Activated T-helper 1 cell treated with anti-CD3 and anti-CD28 coated beads, Interleukin-12 subunit alpha, Interleukin-12 subunit beta, Interleukin-2, Interleukin-4 antibody, amounts not matched to agents 30 ng/mL and 10 ng/mL and 1 ng/mL, durations not matched to agents 14 hours and 24 hours and 36 hours (primary cell): ENCODE results near the gene RPL12. TPM values are rescaled to one million over a fixed set of nuclear protein-coding genes. Genes with fewer than 3 reads are reported as not detected.

ENCODE experiments used
- DNase-seq: peaks from one replicate; pipeline ENCODE4 v3.0.0; 2021; ENCODE audit warnings: low spot score
- H3K27ac Mint-ChIP-seq: one replicate; pipeline ENCODE4 v1.8.0; 2021; ENCODE audit warnings: mild to moderate bottlenecking, mixed read lengths
- H3K27me3 Mint-ChIP-seq: one replicate; pipeline ENCODE4 v1.8.0; 2022; ENCODE audit warnings: mild to moderate bottlenecking, moderate library complexity, mixed read lengths; ENCODE audit not compliant: insufficient read depth
- H3K36me3 Mint-ChIP-seq: one replicate; pipeline ENCODE4 v1.8.0; 2021; ENCODE audit warnings: low read depth, mixed read lengths
- H3K4me1 Mint-ChIP-seq: one replicate; pipeline ENCODE4 v1.8.0; 2021; ENCODE audit warnings: low read depth, mixed read lengths
- H3K4me3 Mint-ChIP-seq: one replicate; pipeline ENCODE4 v1.8.0; 2021; ENCODE audit warnings: mild to moderate bottlenecking, moderate library complexity, mixed read lengths
- H3K9me3 Mint-ChIP-seq: one replicate; pipeline ENCODE4 v1.8.0; 2021; ENCODE audit warnings: mixed read lengths
- intact Hi-C: fragments of 100-400 bp; cut with micrococcal nuclease; formaldehyde crosslinking; loops from one replicate; pipeline ENCODE4 v1.15.1; 2024
- total RNA-seq: library from RNA; stranded (reverse); gene quantifications from 2 replicates; pipeline ENCODE4 v1.2.3, GENCODE V29; 2022

RPL12 gene
- total RNA-seq, 1 donor from 2014 or later = 1,162 TPM

DNA sequence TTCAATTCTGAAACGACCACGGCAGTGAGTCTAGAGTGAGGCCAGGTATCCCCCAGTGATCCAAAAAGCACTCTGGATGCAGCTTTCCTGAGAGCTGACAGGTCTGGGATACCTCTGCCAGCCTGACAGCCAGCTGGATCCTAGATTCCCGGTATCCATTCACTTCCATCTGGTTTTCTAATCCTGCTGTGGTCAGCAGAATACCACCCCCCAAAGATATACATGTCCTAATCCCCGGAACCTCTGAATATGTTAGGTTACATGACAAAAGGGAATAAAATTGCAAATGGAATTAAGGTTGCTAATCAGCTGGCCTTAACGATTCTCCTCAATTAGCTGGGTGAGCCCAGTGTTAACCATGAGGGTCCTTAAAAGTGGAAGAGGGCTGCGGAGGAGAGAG lies 28.4 kb downstream of the RPL12 start:
- Mint-ChIP-seq H3K36me3 (peaks cover 20% of the 10 kb centered on the region), H3K27me3 (peaks cover 3% of the 10 kb centered on the region), H3K27ac (peak overlapping the region; percentile 97), H3K4me3 (peak overlapping the region; percentile 99), H3K9me3 (no peaks in the 10 kb centered on the region), H3K4me1 (peaks cover 47% of the 10 kb centered on the region)
- intact Hi-C loops = loop anchor here (10.0 kb wide), 3 partner anchors 108 to 438 kb away; partner anchors contain the start of gene SH2D3C
- DNase-seq = no peak

DNA sequence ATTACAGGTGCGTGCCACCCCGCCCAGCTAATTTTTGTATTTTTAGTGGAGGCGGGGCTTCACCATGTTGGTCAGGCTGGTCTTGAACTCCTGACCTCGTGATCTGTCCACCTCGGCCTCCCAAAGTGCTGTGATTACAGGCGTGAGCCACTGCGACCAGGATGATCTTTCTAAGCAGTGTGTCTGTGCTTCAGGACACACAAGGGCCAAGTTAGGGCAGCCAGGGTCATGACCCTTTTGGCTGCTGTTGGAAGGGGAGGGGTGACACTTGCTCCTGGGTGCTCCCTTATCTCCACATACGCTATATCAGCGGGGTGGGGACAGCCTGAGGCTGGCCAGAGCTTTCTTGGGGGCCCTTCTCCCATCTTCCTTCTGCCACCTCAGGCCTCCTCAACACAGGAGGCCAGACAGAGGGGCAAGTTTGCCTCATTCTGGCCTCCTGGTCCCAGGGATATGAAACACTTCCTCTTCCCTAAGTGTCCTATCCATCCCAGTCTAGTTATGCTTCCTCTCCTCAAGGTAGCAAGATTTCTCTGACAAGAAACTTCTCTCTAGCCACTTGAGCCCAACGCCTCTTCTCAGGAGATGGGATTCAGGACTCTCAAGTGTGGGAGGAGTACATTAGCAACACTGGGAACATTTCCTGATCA lies 28.9 kb downstream of the RPL12 start:
- DNase-seq = no peak
- Mint-ChIP-seq H3K4me3 (peak overlapping the region; percentile 99), H3K27ac (no peak overlapping the region), H3K36me3 (peaks cover 19% of the 10 kb centered on the region), H3K4me1 (peaks cover 43% of the 10 kb centered on the region), H3K9me3 (no peaks in the 10 kb centered on the region), H3K27me3 (peaks cover 3% of the 10 kb centered on the region)
- intact Hi-C loops = loop anchor here (10.0 kb wide), 3 partner anchors 107 to 437 kb away; partner anchors contain the start of gene SH2D3C

DNA sequence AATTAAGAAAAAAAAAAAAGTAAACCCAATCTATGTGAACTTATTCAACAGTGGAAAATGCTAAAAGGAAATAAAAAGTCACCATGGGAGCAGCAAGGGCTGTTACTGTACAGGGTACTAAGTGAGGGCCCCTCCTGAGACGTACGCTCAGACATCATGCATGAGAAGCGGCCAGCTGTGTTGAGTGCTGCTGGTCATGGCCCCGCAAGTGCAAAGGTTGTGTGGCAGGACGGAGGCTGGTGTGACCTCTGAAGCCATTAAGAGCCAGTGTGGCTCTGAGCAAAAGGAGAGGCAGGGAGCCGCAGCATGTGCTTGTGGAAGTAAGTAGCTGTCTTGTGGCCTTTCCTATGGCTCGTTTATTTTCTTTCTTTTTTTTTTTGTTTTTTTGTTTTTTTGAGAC lies 30.1 kb downstream of the RPL12 start:
- Mint-ChIP-seq H3K9me3 (no peaks in the 10 kb centered on the region), H3K36me3 (peaks cover 11% of the 10 kb centered on the region), H3K4me1 (peaks cover 32% of the 10 kb centered on the region), H3K27me3 (peaks cover 3% of the 10 kb centered on the region), H3K27ac (no peak overlapping the region), H3K4me3 (no peak overlapping the region)
- intact Hi-C loops = loop anchor here (10.0 kb wide), 3 partner anchors 106 to 436 kb away; partner anchors contain the start of gene SH2D3C
- DNase-seq = no peak

DNA sequence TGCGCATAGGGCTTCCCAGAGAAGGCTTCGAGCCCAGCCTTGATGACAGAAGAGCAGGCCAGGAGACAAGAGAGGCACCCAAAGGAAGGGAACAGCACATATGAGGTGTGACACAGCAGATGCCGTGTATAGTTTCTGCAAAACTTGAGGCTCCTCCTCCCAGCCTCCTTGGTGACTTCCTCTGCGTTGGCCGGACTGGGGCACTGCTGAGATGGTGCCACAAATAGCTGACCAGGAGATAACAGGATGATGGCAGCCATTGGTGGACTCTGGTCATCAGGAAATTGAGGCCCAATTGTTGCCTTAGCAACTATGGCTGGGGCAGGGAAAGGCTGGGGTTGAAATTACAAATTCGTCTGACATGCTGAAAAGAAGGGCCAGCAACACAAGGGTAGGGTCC lies 31.9 kb downstream of the RPL12 start:
- Mint-ChIP-seq H3K4me3 (no peak overlapping the region), H3K27ac (no peak overlapping the region), H3K4me1 (peaks cover 18% of the 10 kb centered on the region), H3K36me3 (peaks cover 2% of the 10 kb centered on the region), H3K27me3 (peaks cover 2% of the 10 kb centered on the region), H3K9me3 (no peaks in the 10 kb centered on the region)
- intact Hi-C loops = loop anchor here (2.0 kb wide), 1 partner anchor 205 kb away; no protein-coding TSS in a partner anchor
- no peak for DNase-seq

DNA sequence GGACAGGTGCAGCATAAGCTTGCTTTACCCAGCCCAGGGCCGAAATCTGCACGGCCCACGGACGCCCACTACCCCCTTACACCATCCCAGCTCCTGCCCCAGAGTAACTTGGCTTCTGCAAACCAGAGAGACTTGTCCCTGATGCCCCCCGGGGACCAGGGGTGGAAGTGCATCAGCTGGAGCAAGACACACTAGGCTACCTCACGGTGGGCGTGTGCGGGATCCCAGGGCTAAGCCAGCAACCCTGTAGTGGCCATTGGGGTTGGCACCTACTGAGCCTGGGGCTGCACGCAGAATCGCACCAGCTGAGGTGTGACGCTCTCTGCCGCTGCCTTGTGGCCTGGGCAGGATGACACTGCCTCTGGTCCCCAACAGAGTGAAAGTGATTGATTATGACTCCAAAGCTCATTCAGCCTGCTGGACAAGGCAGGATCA lies 33.2 kb downstream of the RPL12 start:
- Mint-ChIP-seq H3K27ac (no peak overlapping the region), H3K4me3 (no peak overlapping the region), H3K9me3 (no peaks in the 10 kb centered on the region), H3K27me3 (no peaks in the 10 kb centered on the region), H3K36me3 (no peaks in the 10 kb centered on the region), H3K4me1 (peaks cover 5% of the 10 kb centered on the region)
- intact Hi-C loops = loop anchor here (2.0 kb wide), 1 partner anchor 203 kb away; no protein-coding TSS in a partner anchor
- peak; percentile 19 for DNase-seq

DNA sequence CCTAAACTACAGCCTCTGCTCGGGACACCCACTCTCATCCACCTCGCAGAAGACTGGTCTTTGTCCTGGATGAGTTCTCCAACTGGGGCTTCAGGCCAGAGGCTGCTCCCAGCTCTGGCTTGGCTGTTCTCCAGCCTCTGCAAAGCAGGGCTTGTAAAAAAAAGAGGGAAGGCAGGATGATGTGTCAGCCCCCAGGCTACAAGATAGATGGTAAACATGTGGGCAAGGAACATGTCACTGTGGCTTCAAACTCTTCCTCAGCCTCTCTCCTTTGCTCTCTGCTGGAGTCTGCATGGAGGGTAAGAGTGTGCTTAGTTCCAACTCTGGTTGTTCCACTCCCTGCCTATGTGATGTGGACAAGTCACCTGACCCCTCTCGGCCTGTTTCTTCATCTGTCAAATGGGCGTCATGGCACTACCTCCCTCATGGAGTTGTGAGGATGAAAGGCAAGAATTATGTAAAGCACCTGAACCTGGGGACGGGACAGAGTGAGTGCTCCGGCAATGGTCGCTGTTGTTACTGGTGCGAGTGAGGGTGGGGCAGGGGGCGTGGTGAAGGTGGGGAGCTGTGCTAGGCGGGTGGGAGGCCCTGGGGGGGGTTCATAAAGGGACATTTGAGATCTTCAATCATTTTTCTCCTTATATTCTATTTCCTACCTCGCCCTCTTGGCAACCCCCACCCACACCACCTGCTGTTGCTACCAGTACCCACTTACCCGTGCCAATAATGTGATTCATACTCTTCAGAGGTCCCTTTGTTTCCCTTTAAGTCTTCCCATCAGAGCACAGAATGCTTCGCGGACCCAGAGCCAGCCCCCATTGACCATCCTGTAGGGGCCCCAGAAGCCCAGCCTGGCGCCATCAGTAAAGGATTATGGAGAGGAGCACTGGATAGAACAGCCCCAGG lies 33.8 kb downstream of the RPL12 start:
- no peak overlapping the region for H3K27ac Mint-ChIP-seq
- no peak for DNase-seq
- no peaks in the 10 kb centered on the region for H3K9me3 Mint-ChIP-seq
- H3K4me1 Mint-ChIP-seq = no peaks in the 10 kb centered on the region
- peaks cover 2% of the 10 kb centered on the region for H3K27me3 Mint-ChIP-seq
- intact Hi-C loops = loop anchor here (2.0 kb wide), 1 partner anchor 203 kb away; no protein-coding TSS in a partner anchor
- no peaks in the 10 kb centered on the region for H3K36me3 Mint-ChIP-seq
- no peak overlapping the region for H3K4me3 Mint-ChIP-seq

DNA sequence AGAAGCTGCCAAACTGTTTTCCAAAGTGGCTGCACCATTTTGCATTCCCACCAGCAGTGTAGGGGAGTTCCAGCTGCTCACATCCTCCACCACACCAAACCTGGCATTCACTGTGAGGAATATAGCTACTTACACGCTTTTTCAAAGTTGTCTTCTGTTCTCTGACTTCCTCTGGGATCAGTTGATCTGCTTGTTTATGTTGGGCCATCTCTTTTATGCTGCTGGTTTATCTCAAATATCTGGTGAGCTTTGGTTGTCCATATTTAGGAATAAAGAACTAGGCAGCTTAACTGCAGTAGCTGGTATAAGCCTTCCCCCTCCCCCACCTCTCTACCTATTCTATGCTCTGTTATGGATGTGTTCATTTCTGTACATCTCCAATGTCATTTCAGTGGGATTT lies 35.5 kb downstream of the RPL12 start:
- peaks cover 5% of the 10 kb centered on the region for H3K4me1 Mint-ChIP-seq
- no peak for DNase-seq
- peaks cover 4% of the 10 kb centered on the region for H3K27me3 Mint-ChIP-seq
- H3K9me3 Mint-ChIP-seq = no peaks in the 10 kb centered on the region
- intact Hi-C loops = no loop called here
- no peaks in the 10 kb centered on the region for H3K36me3 Mint-ChIP-seq
- no peak overlapping the region for H3K27ac Mint-ChIP-seq
- H3K4me3 Mint-ChIP-seq = no peak overlapping the region

DNA sequence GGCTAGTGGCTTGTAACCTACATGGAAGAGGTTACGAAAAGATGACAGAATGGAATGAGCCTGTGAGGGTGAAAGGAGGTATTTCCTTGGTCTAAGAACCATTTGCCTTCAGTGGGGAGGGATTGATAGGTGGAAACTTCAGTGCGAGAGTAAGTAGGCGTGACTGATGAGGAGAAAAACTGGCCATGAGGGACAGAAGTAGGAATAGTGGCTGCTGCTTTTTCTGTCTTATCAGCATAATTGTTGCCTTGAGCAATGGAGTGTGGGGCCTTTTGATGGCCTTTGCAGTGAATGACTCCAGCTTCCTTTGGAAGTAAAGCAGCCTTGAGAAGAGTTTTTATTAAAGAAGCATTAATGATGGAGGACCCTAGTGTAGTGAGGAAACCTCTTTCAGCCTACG lies 36.1 kb downstream of the RPL12 start:
- H3K27ac Mint-ChIP-seq = no peak overlapping the region

DNA sequence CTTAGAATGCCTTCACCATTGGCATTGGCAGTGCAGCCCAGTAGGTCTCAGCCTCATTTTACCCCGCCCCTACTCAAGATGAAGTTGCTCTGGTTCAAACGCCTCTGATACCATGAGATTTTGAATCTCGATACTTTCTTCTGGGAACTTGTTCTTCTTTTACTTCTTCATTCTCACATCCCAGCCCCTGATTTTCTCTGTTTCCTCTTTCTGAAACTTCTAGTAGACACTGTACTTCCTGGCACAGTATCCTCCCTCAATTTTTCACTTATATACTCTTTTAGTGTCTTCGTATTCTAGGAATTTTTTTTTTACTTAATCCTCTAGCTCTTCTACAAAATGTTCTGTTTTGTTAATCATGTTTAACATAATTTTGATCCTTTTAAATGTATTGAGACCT lies 40.1 kb downstream of the RPL12 start:
- DNase-seq = no peak
- intact Hi-C loops = no loop called here
- H3K27me3 Mint-ChIP-seq = peaks cover 6% of the 10 kb centered on the region

More for the DNA sequence above, 36.1 kb downstream of the RPL12 start:
- Mint-ChIP-seq H3K4me1 (peaks cover 5% of the 10 kb centered on the region), H3K27me3 (peaks cover 4% of the 10 kb centered on the region), H3K9me3 (no peaks in the 10 kb centered on the region), H3K4me3 (no peak overlapping the region), H3K36me3 (no peaks in the 10 kb centered on the region)
- DNase-seq = no peak
- intact Hi-C loops = no loop called here

DNA sequence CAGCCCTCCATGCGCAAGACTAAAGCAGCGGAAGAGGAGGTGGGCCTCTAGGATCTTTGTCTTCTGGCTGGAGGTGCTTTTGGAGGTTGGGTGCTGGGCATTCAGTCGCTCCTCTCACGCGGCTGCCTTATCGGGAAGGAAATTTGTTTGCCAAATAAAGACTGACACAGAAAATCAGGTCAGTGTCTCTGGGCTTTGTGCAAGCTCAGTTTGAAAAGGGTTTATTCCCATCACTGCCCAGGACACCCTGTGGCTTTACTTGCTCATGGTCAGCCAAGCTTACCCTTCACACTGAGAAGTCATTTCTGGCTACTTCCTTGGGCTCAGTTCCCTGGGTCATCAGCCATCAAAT lies 43.7 kb downstream of the RPL12 start:
- Mint-ChIP-seq H3K9me3 (no peaks in the 10 kb centered on the region), H3K27ac (no peak overlapping the region), H3K36me3 (no peaks in the 10 kb centered on the region), H3K4me3 (no peak overlapping the region), H3K27me3 (peaks cover 4% of the 10 kb centered on the region), H3K4me1 (peaks cover 5% of the 10 kb centered on the region)
- no peak for DNase-seq
- intact Hi-C loops = no loop called here

More for the DNA sequence above, 40.1 kb downstream of the RPL12 start:
- H3K27ac Mint-ChIP-seq = no peak overlapping the region
- H3K36me3 Mint-ChIP-seq = no peaks in the 10 kb centered on the region
- H3K9me3 Mint-ChIP-seq = no peaks in the 10 kb centered on the region
- H3K4me3 Mint-ChIP-seq = no peak overlapping the region
- peaks cover 5% of the 10 kb centered on the region for H3K4me1 Mint-ChIP-seq

DNA sequence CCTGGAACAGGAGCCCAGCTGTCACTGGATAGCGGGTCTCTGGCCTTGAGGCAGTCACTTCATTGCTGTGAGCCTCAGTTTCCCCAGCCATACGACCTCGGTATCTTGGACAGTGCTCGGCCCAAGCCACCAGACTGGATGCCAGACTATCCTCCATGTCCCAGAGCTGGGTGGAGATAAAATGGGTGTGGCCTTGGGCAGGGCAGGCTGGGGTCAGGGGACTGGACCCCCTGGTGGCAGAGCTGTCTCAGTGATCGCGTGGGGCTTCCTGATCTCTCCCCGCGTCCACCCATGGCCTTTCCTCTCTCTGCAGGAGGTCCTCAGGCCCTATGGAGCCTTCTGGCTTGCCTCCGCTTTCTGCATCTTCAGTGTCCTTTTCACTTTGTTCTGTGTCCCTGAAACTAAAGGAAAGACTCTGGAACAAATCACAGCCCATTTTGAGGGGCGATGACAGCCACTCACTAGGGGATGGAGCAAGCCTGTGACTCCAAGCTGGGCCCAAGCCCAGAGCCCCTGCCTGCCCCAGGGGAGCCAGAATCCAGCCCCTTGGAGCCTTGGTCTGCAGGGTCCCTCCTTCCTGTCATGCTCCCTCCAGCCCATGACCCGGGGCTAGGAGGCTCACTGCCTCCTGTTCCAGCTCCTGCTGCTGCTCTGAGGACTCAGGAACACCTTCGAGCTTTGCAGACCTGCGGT lies 44.3 kb downstream of the RPL12 start:
- Mint-ChIP-seq H3K9me3 (no peaks in the 10 kb centered on the region), H3K4me1 (peaks cover 5% of the 10 kb centered on the region), H3K36me3 (no peaks in the 10 kb centered on the region), H3K27me3 (peaks cover 3% of the 10 kb centered on the region), H3K4me3 (no peak overlapping the region), H3K27ac (no peak overlapping the region)
- no peak for DNase-seq
- intact Hi-C loops = no loop called here

DNA sequence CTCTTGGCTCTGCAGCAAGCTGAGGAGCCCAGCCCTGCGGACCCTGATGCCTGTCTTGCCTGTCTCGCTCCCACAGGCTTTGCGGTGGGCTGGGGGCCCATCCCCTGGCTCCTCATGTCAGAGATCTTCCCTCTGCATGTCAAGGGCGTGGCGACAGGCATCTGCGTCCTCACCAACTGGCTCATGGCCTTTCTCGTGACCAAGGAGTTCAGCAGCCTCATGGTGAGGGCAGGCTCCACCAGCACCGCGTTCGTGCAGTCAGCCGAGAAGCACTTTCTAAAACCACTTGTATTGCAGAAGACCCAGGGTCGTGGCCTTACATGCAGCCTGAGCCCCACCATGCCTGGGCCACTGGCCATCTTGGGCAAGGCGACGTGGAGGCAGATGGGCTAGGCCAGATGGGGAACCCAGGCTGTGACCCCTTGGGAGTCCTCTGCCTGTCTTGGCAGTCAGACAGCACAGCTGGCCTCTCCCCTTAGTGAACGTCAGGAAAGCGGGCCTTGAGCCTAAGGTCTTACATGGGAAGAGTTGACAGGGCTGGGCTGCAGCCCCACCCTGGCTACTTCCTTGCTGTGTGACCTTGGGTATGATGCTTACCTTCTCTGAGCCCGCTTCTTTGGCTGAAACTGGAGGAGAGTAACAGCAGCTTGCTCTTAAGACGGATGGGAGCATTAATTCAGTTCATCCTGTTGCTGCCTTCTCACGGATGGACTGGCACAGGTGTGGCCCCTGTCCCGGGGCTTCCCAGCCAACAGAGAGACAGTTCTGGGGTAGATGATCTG lies 45.7 kb downstream of the RPL12 start:
- no peak for DNase-seq
- Mint-ChIP-seq H3K4me3 (no peak overlapping the region), H3K4me1 (no peaks in the 10 kb centered on the region), H3K27ac (no peak overlapping the region), H3K36me3 (no peaks in the 10 kb centered on the region), H3K9me3 (no peaks in the 10 kb centered on the region), H3K27me3 (peaks cover 4% of the 10 kb centered on the region)
- intact Hi-C loops = no loop called here
